Breast epithelium (tissue), 3 donors: ENCODE data around the gene FLVCR2.

Experiments
- CTCF ChIP-seq, 3 donors: fragments of 450-650 bp; IDR thresholded peaks; one replicate each; pipeline ENCODE4 v1.5.1; 2016 to 2017; ENCODE audit warnings: antibody characterized with exemption in 3 of 3, mild to moderate bottlenecking in 3 of 3, moderate library complexity in 3 of 3
- POLR2A ChIP-seq: fragments of 450-650 bp; IDR thresholded peaks from one replicate; pipeline ENCODE4 v1.6.1; 2016; ENCODE audit warnings: antibody characterized with exemption, mild to moderate bottlenecking, moderate library complexity
- POLR2AphosphoS5 ChIP-seq, 3 donors: sonication (generic); formaldehyde crosslinking; IDR thresholded peaks; one replicate each; pipeline ENCODE4 v1.6.1; 2017; ENCODE audit warnings: antibody characterized with exemption in 3 of 3

GRCh38 chr14:75655235-75655634 lies 76.8 kb downstream of the FLVCR2 start:
- no peak for TF ChIP-seq CTCF (IDR thresholded peaks at IDR 0.05)
- no peak for TF ChIP-seq POLR2A
- TF ChIP-seq POLR2AphosphoS5 (IDR thresholded peaks at IDR 0.05), result no peak
